ENCODE data around the gene FMN1. TPM values are rescaled to one million over a fixed set of nuclear protein-coding genes. Genes with fewer than 3 reads are reported as not detected.

The FMN1 gene
- total and polyA plus RNA-seq, 11 donors, result 0.61 to 10.6 (median 3.6) TPM

DNA sequence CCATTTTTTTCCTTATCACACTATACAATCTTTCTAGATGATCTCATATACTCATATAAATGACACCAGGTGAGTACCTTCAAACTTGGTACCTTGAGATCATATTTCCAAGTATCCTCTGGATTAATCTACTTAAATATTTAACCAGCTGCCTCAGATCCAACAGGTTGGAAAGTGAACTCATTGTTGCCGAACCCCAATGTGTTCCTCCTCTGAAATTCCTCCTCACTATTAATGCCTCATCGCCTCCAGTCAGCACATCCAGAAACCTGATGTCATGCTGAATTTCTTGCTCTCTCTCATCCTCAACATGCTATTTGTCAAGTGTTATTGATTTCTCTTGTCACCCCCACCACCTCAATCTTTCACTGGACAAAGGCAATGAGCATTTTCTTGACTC, 221.8 kb downstream of the FMN1 start:
- Histone ChIP-seq H3K4me1 (no peaks in the 10 kb centered on the region), H3K27ac (no peak overlapping the region), H3K9me3 (no peaks in the 10 kb centered on the region), H3K27me3 (no peaks in the 10 kb centered on the region), H3K36me3 (no peaks in the 10 kb centered on the region), H3K4me3 (no peak overlapping the region)
- ATAC-seq (no peak), DNase-seq (no peak)
- WGBS, 4 donors, result 86 to 95% (median 88%) methylated on average over 2 of the region's 2 CpGs
- intact Hi-C loops (cut with DNase I), result loop anchor here in 2 of 10 donors (10.0 kb wide), 2 partner anchors 48 to 58 kb away; no protein-coding TSS in a partner anchor
- TF ChIP-seq, protein P1, sequence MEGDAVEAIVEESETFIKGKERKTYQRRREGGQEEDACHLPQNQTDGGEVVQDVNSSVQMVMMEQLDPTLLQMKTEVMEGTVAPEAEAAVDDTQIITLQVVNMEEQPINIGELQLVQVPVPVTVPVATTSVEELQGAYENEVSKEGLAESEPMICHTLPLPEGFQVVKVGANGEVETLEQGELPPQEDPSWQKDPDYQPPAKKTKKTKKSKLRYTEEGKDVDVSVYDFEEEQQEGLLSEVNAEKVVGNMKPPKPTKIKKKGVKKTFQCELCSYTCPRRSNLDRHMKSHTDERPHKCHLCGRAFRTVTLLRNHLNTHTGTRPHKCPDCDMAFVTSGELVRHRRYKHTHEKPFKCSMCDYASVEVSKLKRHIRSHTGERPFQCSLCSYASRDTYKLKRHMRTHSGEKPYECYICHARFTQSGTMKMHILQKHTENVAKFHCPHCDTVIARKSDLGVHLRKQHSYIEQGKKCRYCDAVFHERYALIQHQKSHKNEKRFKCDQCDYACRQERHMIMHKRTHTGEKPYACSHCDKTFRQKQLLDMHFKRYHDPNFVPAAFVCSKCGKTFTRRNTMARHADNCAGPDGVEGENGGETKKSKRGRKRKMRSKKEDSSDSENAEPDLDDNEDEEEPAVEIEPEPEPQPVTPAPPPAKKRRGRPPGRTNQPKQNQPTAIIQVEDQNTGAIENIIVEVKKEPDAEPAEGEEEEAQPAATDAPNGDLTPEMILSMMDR (IDR thresholded peaks at IDR 0.05), result no peak
- no peak for TF ChIP-seq POLR2A (IDR thresholded peaks at IDR 0.05)

DNA sequence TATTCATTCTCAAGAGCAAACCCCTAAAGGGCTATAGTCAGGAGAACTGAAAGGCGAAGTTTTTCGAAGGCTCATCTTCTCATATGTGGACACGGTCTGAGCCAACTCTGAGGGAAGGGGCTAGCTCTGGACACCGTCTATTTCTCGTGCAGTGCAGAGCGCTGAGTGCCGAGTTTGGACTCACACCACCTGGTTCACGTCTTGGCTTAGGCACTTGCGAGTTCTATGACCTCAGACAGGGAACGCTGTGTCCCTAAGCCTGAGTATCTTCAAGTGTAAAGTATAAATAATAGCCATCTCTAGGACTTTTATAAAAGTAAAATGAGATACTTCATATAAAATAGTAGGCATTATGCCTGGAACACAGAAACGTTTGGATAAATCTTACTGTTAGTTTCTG, 223.7 kb downstream of the FMN1 start:
- TF ChIP-seq POLR2A (IDR thresholded peaks at IDR 0.05), result no peak
- H3K27me3 ChIP-seq, result no peaks in the 10 kb centered on the region
- WGBS, 4 donors, result 56 to 63% (median 60%) methylated on average over 11 of the region's 11 CpGs
- no peak overlapping the region for H3K4me3 ChIP-seq
- no peaks in the 10 kb centered on the region for H3K4me1 ChIP-seq
- no peaks in the 10 kb centered on the region for H3K9me3 ChIP-seq
- H3K27ac ChIP-seq, result no peak overlapping the region
- H3K36me3 ChIP-seq, result no peaks in the 10 kb centered on the region
- ATAC-seq (peak; percentile 55 to 74 (median 57)), DNase-seq (peak in 2 of 5 donors; percentile 32 to 46)
- intact Hi-C loops (cut with DNase I), result loop anchor here in 2 of 10 donors (10.0 kb wide), 2 partner anchors 46 to 56 kb away; no protein-coding TSS in a partner anchor

DNA sequence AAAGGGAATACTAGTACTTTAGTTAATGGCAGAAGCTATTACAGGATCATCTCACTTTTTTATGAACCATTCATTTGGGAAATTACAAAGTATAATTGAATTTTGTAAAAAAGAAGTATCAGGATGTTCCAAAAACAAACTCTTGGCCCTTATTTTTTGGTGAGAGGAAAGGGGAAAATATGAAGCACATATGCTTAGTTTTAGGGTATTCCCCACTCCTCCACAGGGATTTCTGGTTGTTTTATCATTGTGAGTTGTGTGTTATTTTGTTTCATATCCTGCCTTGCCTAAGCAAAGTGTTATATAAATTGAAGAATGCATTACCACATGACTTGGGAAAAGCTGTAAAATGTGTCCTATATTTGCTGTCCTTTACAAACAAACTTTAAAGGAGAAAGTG, 227.0 kb downstream of the FMN1 start:
- Histone ChIP-seq H3K4me3 (no peak overlapping the region), H3K36me3 (peaks cover 0 to 4% (median 0%) of the 10 kb centered on the region in 9 donors), H3K27me3 (no peaks in the 10 kb centered on the region), H3K27ac (peak overlapping the region in 1 of 12 donors; percentile 18), H3K4me1 (no peaks in the 10 kb centered on the region), H3K9me3 (no peaks in the 10 kb centered on the region)
- ATAC-seq (no peak), DNase-seq (no peak)
- intact Hi-C loops (cut with DNase I), result loop anchor here in 1 of 10 donors (10.0 kb wide), 1 partner anchor 53 kb away; no protein-coding TSS in a partner anchor
- TF ChIP-seq POLR2A (IDR thresholded peaks at IDR 0.05), result no peak
- TF ChIP-seq, protein P1 (IDR thresholded peaks at IDR 0.05), result no peak

DNA sequence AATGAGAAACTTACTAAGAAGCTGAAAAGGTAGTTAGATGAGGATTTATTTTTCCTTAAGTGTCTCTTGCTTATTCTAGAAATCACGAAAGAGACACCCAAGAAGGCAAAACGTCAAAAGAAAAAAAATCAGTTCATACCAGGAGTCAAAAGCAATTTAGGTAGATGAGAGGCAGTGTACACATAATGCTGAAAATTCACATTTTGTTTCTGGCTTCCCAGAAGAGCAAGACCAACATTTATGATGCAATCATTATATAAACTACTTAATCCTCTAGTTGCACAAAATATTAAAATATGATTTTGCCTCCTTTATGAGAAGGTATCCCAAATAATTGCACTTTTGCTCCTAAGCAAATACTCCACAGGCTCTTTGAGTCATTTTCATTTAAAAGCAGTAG, 228.0 kb downstream of the FMN1 start:
- H3K4me1 ChIP-seq, result no peaks in the 10 kb centered on the region
- DNase-seq, result no peak
- H3K36me3 ChIP-seq, result peaks cover 0 to 4% (median 0%) of the 10 kb centered on the region in 9 donors
- no peak overlapping the region for H3K27ac ChIP-seq
- H3K4me3 ChIP-seq, result no peak overlapping the region
- ATAC-seq, result no peak
- no peaks in the 10 kb centered on the region for H3K27me3 ChIP-seq
- TF ChIP-seq POLR2A (IDR thresholded peaks at IDR 0.05), result no peak
- TF ChIP-seq, protein P1 (IDR thresholded peaks at IDR 0.05), result no peak
- intact Hi-C loops (cut with DNase I), result loop anchor here in 1 of 10 donors (10.0 kb wide), 1 partner anchor 52 kb away; no protein-coding TSS in a partner anchor
- WGBS, 4 donors, result 80 to 88% (median 83%) methylated on average over 2 of the region's 2 CpGs
- no peaks in the 10 kb centered on the region for H3K9me3 ChIP-seq

DNA sequence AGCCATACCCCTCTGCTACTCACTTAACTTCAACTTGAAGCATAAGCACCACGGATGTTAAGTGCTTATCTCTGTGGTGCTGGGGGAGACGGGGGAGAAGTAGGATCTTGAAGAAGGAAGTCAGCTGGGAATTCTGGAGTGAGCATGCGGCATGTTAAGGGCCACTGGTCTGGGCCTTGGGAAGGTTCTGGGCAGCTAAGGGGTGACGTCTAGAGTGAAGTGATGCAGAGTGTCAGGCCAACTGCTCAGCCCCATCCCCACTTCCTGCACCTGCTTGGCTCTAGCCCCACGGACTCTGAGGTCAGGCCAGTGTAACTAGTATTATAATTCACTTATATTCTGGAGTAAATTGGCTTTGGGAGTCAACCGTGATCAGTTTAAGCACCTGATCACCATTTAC, 228.6 kb downstream of the FMN1 start:
- TF ChIP-seq, protein P1 (IDR thresholded peaks at IDR 0.05), result no peak
- no peak for TF ChIP-seq POLR2A (IDR thresholded peaks at IDR 0.05)
- intact Hi-C loops (cut with DNase I), result loop anchor here in 1 of 10 donors (10.0 kb wide), 1 partner anchor 51 kb away; no protein-coding TSS in a partner anchor
- Histone ChIP-seq H3K36me3 (peaks cover 0 to 4% (median 0%) of the 10 kb centered on the region in 9 donors), H3K9me3 (no peaks in the 10 kb centered on the region), H3K4me1 (no peaks in the 10 kb centered on the region), H3K27me3 (no peaks in the 10 kb centered on the region), H3K27ac (peak overlapping the region in 1 of 12 donors; percentile 2), H3K4me3 (no peak overlapping the region)
- DNase-seq (no peak), ATAC-seq (no peak)
- 63 to 73% (median 64%) methylated on average over 6 of the region's 6 CpGs for WGBS, 4 donors
